HUES64 (cell line): ENCODE measurements around the gene SSBP3.
A peak's percentile ranks its signal among the peaks of the same experiment; 100 is the strongest.

Experiments
- H3K27ac ChIP-seq: 2 replicates; pipeline ENCODE4 v1.7.0; 2013; ENCODE audit warnings: low read depth, low read length, inconsistent platforms
- H3K27me3 ChIP-seq: 2 replicates; pipeline ENCODE4 v1.6.1; 2013; ENCODE audit warnings: mild to moderate bottlenecking, low read length; ENCODE audit not compliant: insufficient read depth
- H3K36me3 ChIP-seq: 2 replicates; pipeline ENCODE4 v1.6.1; 2013; ENCODE audit warnings: mild to moderate bottlenecking, low read length; ENCODE audit not compliant: insufficient read depth
- H3K4me1 ChIP-seq: 2 replicates; pipeline ENCODE4 v1.6.1; 2013; ENCODE audit warnings: mild to moderate bottlenecking, low read length, moderate library complexity; ENCODE audit not compliant: insufficient read depth
- H3K4me3 ChIP-seq: 2 replicates; pipeline ENCODE4 v1.5.1; 2013; ENCODE audit warnings: mild to moderate bottlenecking, low read length, moderate library complexity
- H3K9ac ChIP-seq: 2 replicates; pipeline ENCODE4 v1.6.1; 2013; ENCODE audit warnings: mild to moderate bottlenecking, low read depth, low read length
- H3K9me3 ChIP-seq: 2 replicates; pipeline ENCODE4 v1.6.1; 2013; ENCODE audit warnings: low read depth, low read length; ENCODE audit not compliant: insufficient read depth
- WGBS: fragments of 150-250, 120-280 bp; methylation state at CpG from one replicate; pipeline ENCODE4 v1.1.7; 2013; ENCODE audit warnings: missing lambda C conversion rate; 5-methylcytosine and 5-hydroxymethylcytosine counted together

SSBP3 gene

DNA sequence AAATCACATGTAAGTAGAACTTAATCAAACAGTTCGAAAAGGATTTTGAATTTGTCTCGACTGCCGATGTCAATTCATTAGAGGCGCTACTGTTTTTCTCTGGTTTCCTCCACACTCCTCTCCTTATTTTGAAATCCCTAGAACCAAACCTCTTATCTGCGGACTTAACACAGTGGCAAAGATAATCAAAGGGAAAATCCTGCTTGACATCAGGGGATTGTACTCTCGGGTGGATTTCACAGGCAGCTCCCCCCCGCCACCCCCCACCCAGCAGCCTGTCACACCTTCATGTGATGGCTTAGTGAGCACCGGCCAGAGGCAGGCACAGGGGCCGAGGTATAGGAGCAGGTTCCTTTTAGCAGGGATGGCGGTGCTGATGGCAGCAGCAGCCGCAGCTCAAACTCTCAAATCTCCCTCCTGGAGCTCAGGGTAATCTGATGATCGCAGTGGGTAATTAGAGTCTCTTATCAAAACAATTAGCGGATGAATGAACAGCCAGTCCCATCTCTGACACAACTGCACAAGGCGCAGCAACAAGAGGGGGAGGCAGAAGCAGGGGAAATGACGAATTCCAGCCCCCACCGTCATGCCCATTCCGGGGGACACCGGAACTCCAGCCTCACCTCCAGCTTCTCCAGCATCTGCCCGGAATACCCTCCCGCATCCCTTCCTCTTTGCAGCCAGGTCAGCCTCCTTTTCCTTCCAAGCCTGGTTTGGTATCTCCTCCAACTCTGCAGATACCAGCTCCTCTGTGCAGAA is 80.3 kb downstream of the SSBP3 start:
- no peaks in the 10 kb centered on the region for H3K9me3 ChIP-seq
- 92% methylated on average over 20 of the region's 20 CpGs for WGBS
- no peak overlapping the region for H3K27ac ChIP-seq
- no peaks in the 10 kb centered on the region for H3K27me3 ChIP-seq
- no peak overlapping the region for H3K4me3 ChIP-seq
- H3K4me1 ChIP-seq = peaks cover 88% of the 10 kb centered on the region
- H3K36me3 ChIP-seq = no peaks in the 10 kb centered on the region
- H3K9ac ChIP-seq = no peak overlapping the region

DNA sequence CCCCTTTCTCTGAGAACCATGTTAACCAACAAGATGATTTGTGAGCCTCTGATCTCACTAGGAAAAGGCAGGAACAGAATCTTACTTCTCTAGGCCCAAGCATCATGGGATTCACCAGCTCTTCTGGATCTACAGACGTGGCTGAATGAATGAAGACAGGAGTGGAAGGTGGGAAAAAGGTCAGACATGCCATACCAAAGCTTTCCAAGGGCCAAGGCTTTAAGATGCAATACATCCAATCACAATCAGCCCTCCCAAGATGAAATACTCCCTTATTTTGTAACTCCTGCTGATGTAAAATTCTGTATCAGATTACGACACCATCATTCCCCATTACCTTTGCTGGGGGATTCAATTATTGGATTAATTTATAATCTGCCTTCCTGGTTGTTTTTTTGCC is 80.9 kb downstream of the SSBP3 start:
- H3K36me3 ChIP-seq = no peaks in the 10 kb centered on the region
- no peak overlapping the region for H3K4me3 ChIP-seq
- H3K9ac ChIP-seq = no peak overlapping the region
- H3K27ac ChIP-seq = no peak overlapping the region
- H3K27me3 ChIP-seq = no peaks in the 10 kb centered on the region
- 90% methylated on average over 2 of the region's 2 CpGs for WGBS
- H3K4me1 ChIP-seq = peaks cover 82% of the 10 kb centered on the region
- no peaks in the 10 kb centered on the region for H3K9me3 ChIP-seq

DNA sequence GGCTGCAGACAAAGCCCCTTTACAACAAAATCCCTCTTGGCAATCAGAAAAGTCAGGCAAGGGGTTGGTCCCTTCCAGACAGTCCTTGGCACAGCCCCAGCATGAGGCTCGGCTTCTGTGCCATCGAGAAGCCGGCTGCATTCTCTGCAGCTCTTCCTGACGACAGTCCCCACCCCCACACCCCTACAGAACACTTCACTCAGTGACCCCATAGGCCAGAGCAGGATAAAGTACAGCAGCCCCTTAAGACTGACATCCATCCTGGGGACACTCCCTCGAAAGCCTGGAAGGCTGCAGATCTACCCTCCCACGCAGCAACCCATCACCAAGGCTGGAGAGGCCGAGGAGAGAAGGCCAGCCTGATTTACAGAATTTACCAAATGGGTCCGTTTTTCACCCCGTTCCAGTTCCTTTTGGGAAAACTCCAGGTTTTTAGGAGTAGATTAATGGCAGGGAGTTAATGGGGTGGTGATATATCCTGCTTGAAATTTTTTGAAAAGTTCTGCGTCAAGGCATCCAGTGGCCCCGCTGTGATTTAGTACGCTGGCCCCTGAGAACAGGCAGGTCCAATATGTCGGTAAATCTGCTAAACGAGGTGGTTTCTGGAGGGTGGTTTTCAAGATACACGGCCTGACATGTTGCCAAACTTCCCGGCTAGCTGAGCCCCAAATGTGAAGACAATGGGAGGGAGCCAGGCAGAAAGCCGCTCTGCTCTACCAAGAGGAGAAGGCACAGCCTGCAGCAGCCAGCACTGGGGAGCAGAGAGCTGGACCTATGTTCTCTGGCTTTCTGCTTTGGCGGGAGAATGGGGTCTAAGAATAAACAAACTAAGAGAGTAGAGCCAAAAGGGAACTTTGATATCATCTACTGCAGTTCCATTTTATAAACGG is 81.7 kb downstream of the SSBP3 start:
- WGBS = 75% methylated on average over 19 of the region's 19 CpGs

DNA sequence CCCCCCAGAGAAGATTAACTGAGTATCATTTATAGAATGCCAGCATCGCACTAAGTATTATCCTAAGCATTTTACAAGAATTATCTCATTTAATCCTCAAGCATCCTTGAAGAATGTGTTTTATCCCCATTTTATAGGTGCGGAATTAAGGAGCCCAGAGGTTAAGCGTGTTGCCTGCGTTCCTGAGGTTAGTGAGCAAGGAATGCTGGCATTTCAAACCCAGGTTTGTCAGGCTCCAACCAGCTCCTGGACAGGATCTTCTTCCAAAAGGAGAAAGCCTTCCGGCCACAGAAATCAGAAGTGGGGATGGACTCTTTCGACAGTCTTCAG is 82.3 kb downstream of the SSBP3 start:
- Histone ChIP-seq H3K27ac (no peak overlapping the region), H3K4me1 (peaks cover 68% of the 10 kb centered on the region), H3K9ac (no peak overlapping the region), H3K36me3 (no peaks in the 10 kb centered on the region), H3K9me3 (no peaks in the 10 kb centered on the region), H3K27me3 (no peaks in the 10 kb centered on the region), H3K4me3 (no peak overlapping the region)
- WGBS = 89% methylated on average over 6 of the region's 6 CpGs

More for the DNA sequence above, 81.7 kb downstream of the SSBP3 start:
- H3K4me1 ChIP-seq = peaks cover 74% of the 10 kb centered on the region
- no peak overlapping the region for H3K4me3 ChIP-seq
- H3K27me3 ChIP-seq = no peaks in the 10 kb centered on the region
- H3K27ac ChIP-seq = no peak overlapping the region
- no peaks in the 10 kb centered on the region for H3K36me3 ChIP-seq
- H3K9ac ChIP-seq = no peak overlapping the region
- no peaks in the 10 kb centered on the region for H3K9me3 ChIP-seq

DNA sequence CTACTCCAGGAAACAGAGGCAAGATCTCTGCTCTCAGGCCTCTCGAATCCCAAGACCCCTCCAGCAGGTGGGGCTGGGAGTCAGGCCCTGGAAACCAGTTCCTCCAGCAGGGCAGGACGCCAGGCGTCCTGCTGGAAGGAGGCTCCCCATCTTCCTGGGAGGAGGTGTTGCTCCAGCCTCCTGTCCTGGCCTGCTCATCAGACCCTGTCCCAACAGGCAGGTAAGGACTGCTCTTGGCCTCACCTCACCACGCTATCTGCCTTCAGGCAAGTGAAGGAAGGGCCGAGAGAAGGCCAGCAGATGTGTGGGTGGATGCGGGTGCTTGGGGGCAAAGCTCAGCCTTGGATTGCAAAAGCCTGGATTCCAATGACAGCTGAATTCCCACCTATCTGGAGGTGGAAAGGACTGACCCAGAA is 82.9 kb downstream of the SSBP3 start:
- no peaks in the 10 kb centered on the region for H3K9me3 ChIP-seq
- no peak overlapping the region for H3K9ac ChIP-seq
- 78% methylated on average over 6 of the region's 6 CpGs for WGBS
- H3K4me3 ChIP-seq = no peak overlapping the region
- no peak overlapping the region for H3K27ac ChIP-seq
- H3K27me3 ChIP-seq = no peaks in the 10 kb centered on the region
- peaks cover 68% of the 10 kb centered on the region for H3K4me1 ChIP-seq
- H3K36me3 ChIP-seq = no peaks in the 10 kb centered on the region

DNA sequence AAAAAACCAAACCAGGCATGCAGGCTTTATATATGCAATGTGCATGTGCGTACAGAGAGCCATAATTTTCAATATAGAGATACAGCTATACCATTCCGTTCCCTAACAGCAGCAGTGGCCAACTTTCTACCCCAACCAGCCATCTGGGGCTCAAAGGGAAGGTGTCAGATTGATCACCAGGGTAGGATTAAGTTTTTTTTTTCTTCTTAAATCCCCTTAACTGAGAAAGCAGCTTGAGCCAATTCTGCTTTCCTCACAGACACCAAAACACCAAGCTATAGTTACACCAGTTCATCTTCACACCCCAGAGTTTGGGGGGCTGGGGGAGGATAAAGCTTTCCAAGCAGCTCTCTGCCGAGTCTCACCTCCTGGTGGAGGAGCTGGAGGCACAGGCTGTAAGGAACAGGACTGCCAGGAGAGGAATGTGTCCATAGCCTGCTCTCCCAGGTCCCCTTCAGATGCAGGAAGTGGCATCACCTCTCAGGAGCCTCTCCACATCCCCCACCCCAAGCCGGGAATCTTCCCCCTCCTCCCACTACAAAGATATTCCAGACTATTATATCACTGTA is 87.9 kb downstream of the SSBP3 start:
- Histone ChIP-seq H3K9me3 (no peaks in the 10 kb centered on the region), H3K4me3 (no peak overlapping the region), H3K9ac (no peak overlapping the region), H3K27me3 (no peaks in the 10 kb centered on the region), H3K27ac (no peak overlapping the region), H3K36me3 (no peaks in the 10 kb centered on the region), H3K4me1 (peaks cover 43% of the 10 kb centered on the region)
- 77% methylated on average over 4 of the region's 4 CpGs for WGBS

DNA sequence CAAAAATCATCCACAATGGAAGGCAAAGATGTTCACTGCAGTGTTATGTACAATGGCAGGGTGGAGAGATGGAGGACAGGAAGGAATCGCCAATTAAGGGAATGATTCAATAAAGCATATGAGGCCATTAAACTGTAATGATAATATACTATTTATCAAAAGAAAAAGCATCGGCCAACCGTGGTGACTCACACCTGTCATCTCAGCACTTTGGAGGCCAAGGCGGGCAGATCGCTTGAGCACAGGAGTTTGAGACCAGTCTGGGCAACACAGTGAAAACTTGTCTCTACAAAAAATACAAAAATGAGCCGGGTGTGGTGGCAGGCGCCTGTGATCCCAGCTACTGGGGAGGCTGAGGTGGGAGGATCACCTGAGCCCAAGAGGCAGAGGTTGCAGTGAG is 89.1 kb downstream of the SSBP3 start:
- no peaks in the 10 kb centered on the region for H3K9me3 ChIP-seq
- H3K36me3 ChIP-seq = no peaks in the 10 kb centered on the region
- 97% methylated on average over 7 of the region's 7 CpGs for WGBS
- no peaks in the 10 kb centered on the region for H3K27me3 ChIP-seq
- no peak overlapping the region for H3K27ac ChIP-seq
- peaks cover 42% of the 10 kb centered on the region for H3K4me1 ChIP-seq
- no peak overlapping the region for H3K4me3 ChIP-seq
- H3K9ac ChIP-seq = no peak overlapping the region

DNA sequence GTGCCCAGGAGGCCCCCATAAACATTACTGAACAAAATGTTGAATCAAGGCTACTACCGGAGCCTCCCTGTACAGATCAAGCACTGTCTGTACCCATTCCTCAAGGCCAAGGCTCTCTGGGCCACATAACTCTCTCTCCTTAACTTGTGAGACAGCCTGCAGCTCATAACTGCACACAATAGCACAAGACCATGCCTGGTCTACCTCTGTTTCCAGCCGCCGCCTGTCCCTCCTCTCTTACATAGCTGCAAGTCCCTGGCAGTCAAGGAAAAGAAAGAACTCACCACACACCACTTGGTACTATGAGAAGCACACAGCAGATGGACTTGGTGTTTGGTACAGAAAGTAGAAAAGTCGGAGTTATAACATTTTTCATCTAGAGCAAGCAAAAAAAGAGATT is 91.1 kb downstream of the SSBP3 start:
- 93% methylated on average over 3 of the region's 4 CpGs for WGBS
- peaks cover 57% of the 10 kb centered on the region for H3K4me1 ChIP-seq

DNA sequence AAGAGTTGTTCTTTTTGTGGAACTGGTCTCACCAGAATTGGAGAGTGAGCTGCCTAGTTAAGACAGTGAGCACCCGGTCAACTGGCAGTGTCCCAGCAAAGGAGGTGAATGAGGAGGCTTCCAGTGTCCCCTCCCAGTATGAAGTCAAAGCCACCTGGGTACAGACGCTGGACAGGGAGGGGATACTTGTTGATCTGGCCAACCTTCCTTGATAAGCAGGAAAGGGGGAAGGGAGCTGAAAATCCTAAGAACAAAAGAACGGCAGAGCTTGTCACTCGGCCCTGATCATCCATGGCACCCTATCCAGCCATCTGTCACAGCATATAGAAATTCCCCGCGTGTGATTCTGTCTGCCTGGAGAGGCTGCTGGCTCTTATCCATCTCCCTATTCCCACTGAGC is 91.5 kb downstream of the SSBP3 start:
- H3K4me1 ChIP-seq = peaks cover 61% of the 10 kb centered on the region

More for the DNA sequence above, 91.1 kb downstream of the SSBP3 start:
- H3K4me3 ChIP-seq = no peak overlapping the region
- H3K9ac ChIP-seq = no peak overlapping the region
- no peaks in the 10 kb centered on the region for H3K9me3 ChIP-seq
- no peaks in the 10 kb centered on the region for H3K36me3 ChIP-seq
- no peaks in the 10 kb centered on the region for H3K27me3 ChIP-seq
- no peak overlapping the region for H3K27ac ChIP-seq

DNA sequence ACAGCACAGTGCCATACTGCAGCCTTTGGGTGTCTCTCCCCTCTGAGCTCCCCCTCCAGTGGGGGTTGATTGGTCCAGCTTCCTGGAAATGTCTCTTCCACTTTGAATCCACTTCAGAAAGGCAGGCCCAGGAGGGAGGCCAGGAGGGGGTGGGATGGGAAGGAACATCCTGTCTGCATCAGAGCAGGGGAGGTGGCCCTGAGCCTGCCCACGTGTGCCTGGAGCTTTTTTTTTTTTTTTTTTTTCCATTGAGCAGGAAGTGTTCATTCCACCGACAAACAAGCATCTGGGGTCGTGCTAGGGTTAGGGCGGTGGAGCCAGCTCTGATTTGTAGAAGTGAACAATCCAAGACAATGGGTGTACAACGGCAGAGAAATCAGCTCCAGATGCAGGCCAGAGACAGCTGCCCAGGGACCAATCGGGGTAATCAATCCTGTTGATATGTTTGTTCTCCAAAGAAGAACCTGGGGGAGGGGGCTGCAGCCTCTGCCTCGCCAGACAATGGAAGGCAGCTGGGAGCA is 93.3 kb downstream of the SSBP3 start:
- H3K4me1 ChIP-seq = peaks cover 66% of the 10 kb centered on the region
- H3K9me3 ChIP-seq = no peaks in the 10 kb centered on the region
- H3K27ac ChIP-seq = peak overlapping the region; percentile 56; the same call in 1 of the 2 replicates
- H3K9ac ChIP-seq = 0 out of 2 replicates have a peak overlapping the region, but pooled peaks have one; percentile 10
- no peak overlapping the region for H3K4me3 ChIP-seq
- 41% methylated on average over 7 of the region's 7 CpGs for WGBS
- no peaks in the 10 kb centered on the region for H3K27me3 ChIP-seq
- no peaks in the 10 kb centered on the region for H3K36me3 ChIP-seq

More for the DNA sequence above, 91.5 kb downstream of the SSBP3 start:
- 63% methylated on average over 6 of the region's 6 CpGs for WGBS
- no peaks in the 10 kb centered on the region for H3K36me3 ChIP-seq
- no peaks in the 10 kb centered on the region for H3K9me3 ChIP-seq
- H3K9ac ChIP-seq = no peak overlapping the region
- 0 out of 2 replicates have a peak overlapping the region, but pooled peaks have one; percentile 47 for H3K27ac ChIP-seq
- no peaks in the 10 kb centered on the region for H3K27me3 ChIP-seq
- H3K4me3 ChIP-seq = no peak overlapping the region

DNA sequence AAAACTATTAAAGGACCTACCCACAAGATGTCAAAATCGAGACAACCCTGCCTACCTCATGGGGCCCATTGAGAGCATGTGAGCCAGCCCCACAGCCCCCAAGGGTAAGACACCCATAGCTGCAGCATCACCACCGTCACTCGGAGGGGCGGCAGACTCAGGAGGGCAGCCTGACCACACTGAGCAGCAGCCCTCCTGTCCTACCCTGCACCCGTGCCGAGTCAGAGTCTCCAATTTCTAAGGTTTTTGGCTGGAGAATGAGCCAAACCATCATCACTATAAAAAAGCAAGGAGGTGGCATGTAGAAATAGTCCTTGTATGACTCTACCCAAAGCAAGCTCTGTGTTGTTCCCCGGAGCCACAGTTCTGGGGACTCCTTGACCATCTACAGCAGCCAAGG is 94.7 kb downstream of the SSBP3 start:
- H3K4me1 ChIP-seq = peaks cover 70% of the 10 kb centered on the region
- H3K9ac ChIP-seq = peak overlapping the region; percentile 15; the same call in 1 of the 2 replicates
- H3K4me3 ChIP-seq = no peak overlapping the region
- 86% methylated on average over 7 of the region's 7 CpGs for WGBS
- peak overlapping the region; percentile 92 for H3K27ac ChIP-seq
- no peaks in the 10 kb centered on the region for H3K36me3 ChIP-seq
- H3K27me3 ChIP-seq = no peaks in the 10 kb centered on the region
- no peaks in the 10 kb centered on the region for H3K9me3 ChIP-seq
